ENCODE measurements around the gene SLAMF9. TPM values are rescaled to one million over a fixed set of nuclear protein-coding genes. Genes with fewer than 3 reads are reported as not detected.

Gene SLAMF9
- total RNA-seq, 2 experiments from 2014 or later = not detected

DNA sequence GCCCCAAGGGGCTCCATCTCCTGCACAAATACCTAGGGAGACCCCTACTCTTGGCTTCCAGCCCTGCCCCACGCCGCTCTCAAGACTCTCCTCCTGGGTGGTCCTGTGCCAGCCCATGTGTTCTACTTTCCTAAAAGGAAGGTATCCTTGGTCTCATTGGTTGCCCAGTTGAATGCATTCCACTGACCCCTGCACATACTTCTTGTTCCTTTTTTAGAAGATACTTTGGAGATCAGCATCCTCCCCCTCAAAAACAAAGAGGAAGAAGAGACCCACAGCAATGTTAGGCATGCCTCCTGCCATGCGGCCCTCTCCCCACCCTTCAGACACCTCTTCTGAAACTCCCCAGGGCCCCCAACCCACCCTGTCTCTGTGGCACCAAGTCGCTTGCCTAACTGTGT lies 4.1 kb downstream of the SLAMF9 start:
- H3K27ac Mint-ChIP-seq = no peak overlapping the region
- CTCF ChIA-PET = interaction anchor here (0.8 kb wide), 1 partner anchor 58 kb away, joined by 3 read pairs; no protein-coding TSS in a partner anchor
- no peak for ATAC-seq

DNA sequence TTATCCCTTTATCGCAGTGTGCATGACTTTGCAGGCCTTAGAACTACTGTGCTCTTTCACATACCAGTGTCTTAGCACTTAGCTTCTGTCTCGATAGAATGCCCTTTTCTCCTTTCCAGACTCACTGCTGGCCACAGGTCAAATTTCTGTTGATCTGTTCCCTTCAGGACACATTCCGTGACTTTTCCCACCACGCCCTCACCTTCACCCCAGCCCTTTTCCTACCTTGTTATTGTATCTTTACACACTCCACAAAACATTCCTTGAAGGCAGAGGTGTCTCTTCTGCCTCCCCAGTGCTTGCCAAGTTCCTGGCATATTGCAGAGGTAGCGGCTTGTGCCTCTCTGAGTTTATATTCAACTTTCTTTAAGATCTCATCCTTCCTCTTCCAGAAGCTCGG lies 4.9 kb downstream of the SLAMF9 start:
- H3K27me3 Mint-ChIP-seq = peaks cover 69% of the 10 kb centered on the region
- no peak overlapping the region for H3K4me3 Mint-ChIP-seq
- CTCF ChIA-PET = interaction anchor here (0.8 kb wide), 1 partner anchor 59 kb away, joined by 3 read pairs; no protein-coding TSS in a partner anchor
- H3K9me3 Mint-ChIP-seq (ENCODE audit: low read depth) = no peaks in the 10 kb centered on the region
- peaks cover 6% of the 10 kb centered on the region for H3K4me1 Mint-ChIP-seq
- DNase-seq (no peak), ATAC-seq (no peak)
- no peaks in the 10 kb centered on the region for H3K36me3 Mint-ChIP-seq
- no peak overlapping the region for H3K27ac Mint-ChIP-seq

More for the DNA sequence above, 4.1 kb downstream of the SLAMF9 start:
- Mint-ChIP-seq H3K9me3 (ENCODE audit: low read depth) (no peaks in the 10 kb centered on the region), H3K4me1 (peaks cover 4% of the 10 kb centered on the region), H3K4me3 (no peak overlapping the region), H3K27me3 (peaks cover 65% of the 10 kb centered on the region), H3K36me3 (no peaks in the 10 kb centered on the region)
- DNase-seq = no peak

DNA sequence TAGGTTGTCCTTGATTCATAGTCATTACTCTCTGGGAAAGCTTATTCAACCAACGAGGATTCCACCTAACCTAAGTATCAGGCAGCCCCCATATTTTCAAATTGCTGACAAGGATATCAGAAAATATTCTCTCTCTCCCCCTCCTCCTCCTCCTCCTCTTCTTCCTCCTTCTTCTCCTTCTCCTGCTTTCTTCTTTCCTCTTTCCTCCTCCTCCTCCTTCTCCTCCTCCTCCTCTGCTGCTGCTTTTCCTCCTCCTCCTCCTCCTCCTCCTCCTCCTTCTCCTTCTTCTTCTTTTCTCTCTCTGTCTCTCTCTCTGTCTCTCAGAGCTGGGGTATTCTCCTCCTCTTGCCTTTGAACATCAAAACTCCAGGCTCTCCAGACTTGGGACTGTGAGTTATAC lies 6.1 kb downstream of the SLAMF9 start:
- Mint-ChIP-seq H3K27ac (no peak overlapping the region), H3K4me1 (peaks cover 6% of the 10 kb centered on the region), H3K27me3 (peaks cover 72% of the 10 kb centered on the region), H3K36me3 (no peaks in the 10 kb centered on the region), H3K9me3 (ENCODE audit: low read depth) (no peaks in the 10 kb centered on the region), H3K4me3 (no peak overlapping the region)
- ATAC-seq (no peak), DNase-seq (no peak)
- CTCF ChIA-PET = interaction anchor here (5.6 kb wide), 1 partner anchor 58 kb away, joined by 36 read pairs; no protein-coding TSS in a partner anchor

DNA sequence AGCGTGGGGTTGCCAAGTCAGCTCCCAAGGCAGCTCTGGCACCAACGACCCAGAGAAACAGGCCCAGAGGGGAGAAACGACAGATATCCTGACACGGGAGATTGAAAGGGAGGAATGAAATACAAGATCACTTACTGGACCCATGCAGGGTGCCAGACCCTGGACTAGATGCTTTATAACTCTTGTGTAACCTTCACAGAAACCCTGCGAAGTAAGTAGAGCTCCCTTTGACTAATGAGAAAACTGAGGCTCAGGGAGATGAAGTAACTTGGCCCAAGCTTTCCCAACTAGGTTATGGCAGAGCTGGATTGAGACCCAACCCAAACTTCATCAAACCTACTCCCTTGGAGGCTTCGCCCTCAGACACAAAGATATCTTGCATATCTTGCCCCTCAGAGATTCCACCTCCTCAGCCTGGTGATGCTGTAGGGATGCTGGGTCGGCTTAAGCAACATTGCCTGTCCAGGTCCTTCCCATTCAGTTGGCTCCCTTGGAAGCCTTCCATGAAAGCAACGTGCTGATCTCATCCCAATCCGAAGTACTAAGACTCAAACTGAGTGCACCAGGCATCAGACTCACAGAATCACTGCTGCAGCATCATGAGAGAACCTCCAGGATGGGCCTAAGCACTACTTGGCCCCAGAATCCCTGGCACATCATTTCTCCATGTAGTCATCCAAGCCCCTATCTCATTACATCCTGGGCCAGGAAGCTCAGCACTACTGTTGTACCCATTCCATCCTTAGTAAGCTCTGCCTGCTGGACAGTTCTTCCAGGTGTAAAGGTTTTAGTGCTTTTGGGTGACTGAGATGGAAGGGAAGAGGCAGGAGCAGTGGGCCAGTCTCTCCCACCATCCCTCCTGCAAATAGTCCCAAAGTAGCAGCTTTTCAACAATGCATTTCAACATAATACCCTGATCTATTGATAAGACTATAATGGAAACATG lies 7.5 kb downstream of the SLAMF9 start:
- Mint-ChIP-seq H3K4me3 (no peak overlapping the region), H3K9me3 (ENCODE audit: low read depth) (no peaks in the 10 kb centered on the region), H3K4me1 (peaks cover 6% of the 10 kb centered on the region), H3K27me3 (peaks cover 67% of the 10 kb centered on the region), H3K36me3 (no peaks in the 10 kb centered on the region), H3K27ac (no peak overlapping the region)
- CTCF ChIA-PET = interaction anchor here (0.7 to 5.6 kb wide), 11 partner anchors 10 to 169 kb away, joined by 3 to 39 read pairs (median 4); partner anchors contain the start of gene TAGLN2
- DNase-seq = no peak
- ATAC-seq = no peak

DNA sequence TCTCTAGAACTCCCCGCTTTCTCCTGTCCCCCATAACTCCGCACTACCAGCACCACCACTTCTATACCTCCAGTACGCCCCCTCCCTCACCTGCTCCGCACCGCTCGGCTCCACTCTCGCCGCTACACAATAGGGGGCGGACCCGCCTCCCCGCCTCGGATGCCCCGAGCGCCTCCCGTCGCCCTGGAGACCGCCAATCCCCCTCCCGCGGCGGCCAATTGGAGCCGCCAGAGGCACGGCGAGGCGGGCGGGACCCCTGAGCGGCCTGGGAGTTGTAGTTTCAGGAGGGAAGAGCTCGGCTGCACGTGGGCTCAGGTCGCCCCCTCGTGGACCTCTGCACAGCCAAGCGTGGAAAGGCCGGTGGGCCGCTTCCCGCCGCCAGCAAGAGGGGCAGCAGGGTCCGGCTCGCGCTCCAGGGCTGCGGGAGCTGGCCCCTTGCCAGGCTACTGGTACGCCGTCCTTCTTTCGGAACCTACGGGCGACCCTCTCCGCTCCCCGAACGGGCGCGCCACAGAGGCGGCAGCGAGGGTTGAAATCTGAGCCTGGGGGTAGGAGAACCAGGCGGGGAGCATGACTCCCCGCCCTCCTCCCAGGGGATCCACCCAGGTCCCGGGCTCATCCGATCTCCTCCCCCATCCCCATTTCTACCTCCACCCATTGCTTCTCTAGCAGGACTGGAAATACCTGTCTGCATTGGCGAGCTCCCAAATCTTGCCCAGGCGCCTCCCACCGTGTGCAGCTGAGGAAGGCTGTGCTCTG lies 8.4 kb downstream of the SLAMF9 start, which contains the start of gene IGSF9:
Gene IGSF9, minus strand, starts transcription at position 131 of the 759 bp plus-strand sequence. CDS start 2,159 bp downstream, outside the sequence.
- peak; percentile 90 for ATAC-seq
- Mint-ChIP-seq H3K27me3 (peaks cover 64% of the 10 kb centered on the region), H3K27ac (no peak within 1 kb of the TSS), H3K36me3 (no peaks in the 10 kb centered on the region), H3K4me1 (peaks cover 6% of the 10 kb centered on the region), H3K4me3 (peak within 1 kb of the TSS; percentile 3), H3K9me3 (ENCODE audit: low read depth) (no peaks in the 10 kb centered on the region)
- CTCF ChIA-PET = interaction anchor here (0.7 to 5.6 kb wide), 9 partner anchors 9 to 168 kb away, joined by 3 to 39 read pairs (median 4); partner anchors contain the start of gene TAGLN2
- DNase-seq = peak; percentile 76

DNA sequence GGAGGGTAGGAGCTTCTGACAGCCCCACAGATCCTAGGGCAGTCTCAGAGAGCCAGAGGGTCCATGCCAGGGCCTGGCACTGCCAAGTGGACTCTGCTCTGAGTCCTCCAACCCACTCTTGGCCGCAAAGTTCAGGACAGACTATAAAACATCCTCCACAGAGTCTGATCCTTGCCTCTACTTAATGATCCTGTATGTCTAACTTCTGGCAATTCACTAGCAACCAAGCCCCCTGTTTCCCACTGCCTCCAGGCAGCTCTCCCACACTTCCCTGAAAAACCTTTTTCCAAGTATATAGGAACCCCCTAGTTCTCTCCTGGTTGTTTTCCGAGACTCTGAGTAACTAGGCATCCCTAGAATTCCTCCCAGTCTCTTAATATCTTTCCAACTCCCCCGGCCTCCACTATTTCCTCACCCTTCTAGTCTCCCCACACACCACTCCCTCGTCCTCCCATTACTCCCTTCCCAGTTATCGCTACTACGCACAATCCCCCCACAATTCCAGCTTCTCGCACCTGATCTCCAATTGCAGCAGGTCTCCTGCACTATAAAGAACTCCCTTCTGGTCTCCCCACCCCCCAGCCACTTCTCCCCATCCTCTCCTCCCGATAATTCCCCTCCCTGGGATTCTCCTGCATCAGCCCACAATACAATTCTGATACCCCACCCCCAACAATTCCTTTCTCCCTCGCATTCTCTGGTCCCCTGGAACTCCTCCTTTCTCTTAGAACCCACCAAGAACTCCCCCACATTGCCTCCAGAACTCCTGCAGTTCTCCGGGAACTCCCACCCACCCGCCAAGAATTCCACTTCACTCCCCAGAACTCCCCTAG lies 9.2 kb downstream of the SLAMF9 start:
- Mint-ChIP-seq H3K27me3 (peaks cover 64% of the 10 kb centered on the region), H3K4me3 (peak overlapping the region; percentile 3), H3K27ac (no peak overlapping the region), H3K4me1 (peaks cover 6% of the 10 kb centered on the region), H3K36me3 (no peaks in the 10 kb centered on the region), H3K9me3 (ENCODE audit: low read depth) (no peaks in the 10 kb centered on the region)
- ATAC-seq = no peak
- no peak for DNase-seq
- CTCF ChIA-PET = interaction anchor here (1.0 to 5.6 kb wide), 4 partner anchors 8 to 167 kb away, joined by 3 to 39 read pairs (median 20); no protein-coding TSS in a partner anchor

DNA sequence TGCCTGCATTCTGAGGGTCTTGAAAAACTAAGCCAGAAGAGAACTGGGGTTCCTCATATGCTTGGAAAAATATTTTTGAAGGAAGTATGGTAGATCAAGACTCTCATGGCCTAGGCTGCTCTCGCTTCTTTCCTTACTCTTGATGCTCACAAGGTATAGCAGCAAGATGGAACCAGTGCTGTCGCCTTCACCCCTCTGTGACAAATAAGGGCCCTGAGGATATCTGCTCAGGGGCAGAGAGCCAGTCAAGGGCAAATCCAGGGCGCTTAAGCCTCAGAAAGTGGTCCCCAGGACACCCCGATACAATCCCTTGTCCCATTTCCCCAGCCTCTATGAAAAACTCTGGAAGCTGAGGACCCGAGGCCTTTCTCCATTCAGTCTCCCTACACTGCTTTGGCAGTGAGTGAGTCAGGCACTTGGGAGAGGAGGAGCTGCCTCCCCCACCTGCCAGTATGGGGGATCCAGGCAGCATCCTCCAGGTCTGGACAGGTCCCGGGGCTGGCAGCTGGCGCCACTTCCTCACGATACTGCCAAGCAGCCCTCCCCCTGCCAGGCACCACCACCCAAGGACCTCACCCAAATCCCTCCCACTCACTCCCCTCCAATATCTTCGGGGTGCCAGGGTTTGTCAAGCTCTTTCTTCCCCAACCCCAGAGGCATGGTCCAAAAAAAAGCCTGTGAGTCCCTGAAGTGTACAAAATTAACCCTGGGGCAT lies 10.0 kb downstream of the SLAMF9 start:
- DNase-seq = no peak
- H3K9me3 Mint-ChIP-seq (ENCODE audit: low read depth) = no peaks in the 10 kb centered on the region
- H3K4me3 Mint-ChIP-seq = no peak overlapping the region
- no peak overlapping the region for H3K27ac Mint-ChIP-seq
- no peaks in the 10 kb centered on the region for H3K36me3 Mint-ChIP-seq
- ATAC-seq = no peak
- peaks cover 6% of the 10 kb centered on the region for H3K4me1 Mint-ChIP-seq
- H3K27me3 Mint-ChIP-seq = peaks cover 59% of the 10 kb centered on the region
- CTCF ChIA-PET = interaction anchor here (3.9 to 5.6 kb wide), 2 partner anchors 50 to 62 kb away, joined by 36 to 39 read pairs; no protein-coding TSS in a partner anchor

DNA sequence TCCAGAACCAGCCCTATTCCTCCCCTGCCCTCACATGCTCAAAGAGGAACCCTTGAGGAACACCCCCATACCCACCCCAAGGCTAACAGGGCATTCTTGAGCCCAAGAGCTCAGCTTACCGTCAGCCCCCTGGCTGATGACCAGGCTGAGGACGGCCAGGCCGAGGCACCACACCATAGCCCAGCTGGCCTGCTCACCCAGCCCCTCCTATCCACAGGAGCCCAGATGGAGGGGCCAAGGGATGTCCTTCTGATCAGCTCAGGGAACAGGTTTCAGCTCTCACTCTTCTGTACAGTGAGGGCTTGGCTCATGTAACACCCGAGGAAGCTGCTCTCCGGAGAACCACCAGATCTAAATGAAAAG lies 10.8 kb downstream of the SLAMF9 start:
- H3K9me3 Mint-ChIP-seq (ENCODE audit: low read depth) = no peaks in the 10 kb centered on the region
- DNase-seq = no peak
- H3K4me3 Mint-ChIP-seq = no peak overlapping the region
- H3K36me3 Mint-ChIP-seq = no peaks in the 10 kb centered on the region
- H3K4me1 Mint-ChIP-seq = peaks cover 12% of the 10 kb centered on the region
- CTCF ChIA-PET = interaction anchor here (3.9 to 5.6 kb wide), 2 partner anchors 49 to 63 kb away, joined by 36 to 39 read pairs; no protein-coding TSS in a partner anchor
- H3K27me3 Mint-ChIP-seq = peaks cover 59% of the 10 kb centered on the region
- no peak for ATAC-seq
- no peak overlapping the region for H3K27ac Mint-ChIP-seq

DNA sequence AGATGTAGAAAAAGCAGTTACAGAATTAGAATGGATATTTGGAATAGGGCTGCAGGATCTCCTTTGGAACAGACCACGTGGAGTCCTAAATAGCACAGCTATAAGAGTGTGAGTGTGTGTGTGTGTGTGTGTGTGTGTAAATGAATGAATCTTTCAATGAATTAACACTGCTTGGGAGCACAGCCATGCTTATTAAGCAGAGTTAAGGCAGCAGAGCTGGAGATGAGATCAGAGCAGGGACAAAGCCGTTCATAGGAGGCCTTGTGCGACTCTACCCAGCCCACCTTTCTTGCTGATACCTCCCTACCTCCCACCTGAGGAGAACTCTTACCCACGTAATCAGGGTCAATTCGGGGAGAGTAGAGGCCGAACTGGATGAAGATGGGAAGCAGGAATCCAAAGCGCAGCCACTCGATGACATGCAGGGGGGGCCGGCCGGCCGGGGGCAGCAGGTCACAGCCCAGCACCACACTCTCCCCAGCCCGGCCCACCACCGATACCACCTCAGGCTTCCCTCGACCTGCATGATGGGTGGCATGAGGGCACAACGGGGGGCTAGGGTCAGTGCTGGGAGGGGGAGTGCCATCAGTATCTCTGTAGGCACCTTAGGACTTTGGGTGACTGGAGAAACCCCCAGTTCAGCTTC lies 11.3 kb downstream of the SLAMF9 start:
- H3K4me1 Mint-ChIP-seq = peaks cover 17% of the 10 kb centered on the region
- CTCF ChIA-PET = interaction anchor here (3.9 to 5.6 kb wide), 2 partner anchors 48 to 64 kb away, joined by 36 to 39 read pairs; no protein-coding TSS in a partner anchor
- H3K27ac Mint-ChIP-seq = no peak overlapping the region
- H3K27me3 Mint-ChIP-seq = peaks cover 54% of the 10 kb centered on the region
- H3K36me3 Mint-ChIP-seq = no peaks in the 10 kb centered on the region
- DNase-seq (no peak), ATAC-seq (no peak)
- no peak overlapping the region for H3K4me3 Mint-ChIP-seq
- no peaks in the 10 kb centered on the region for H3K9me3 Mint-ChIP-seq (ENCODE audit: low read depth)

DNA sequence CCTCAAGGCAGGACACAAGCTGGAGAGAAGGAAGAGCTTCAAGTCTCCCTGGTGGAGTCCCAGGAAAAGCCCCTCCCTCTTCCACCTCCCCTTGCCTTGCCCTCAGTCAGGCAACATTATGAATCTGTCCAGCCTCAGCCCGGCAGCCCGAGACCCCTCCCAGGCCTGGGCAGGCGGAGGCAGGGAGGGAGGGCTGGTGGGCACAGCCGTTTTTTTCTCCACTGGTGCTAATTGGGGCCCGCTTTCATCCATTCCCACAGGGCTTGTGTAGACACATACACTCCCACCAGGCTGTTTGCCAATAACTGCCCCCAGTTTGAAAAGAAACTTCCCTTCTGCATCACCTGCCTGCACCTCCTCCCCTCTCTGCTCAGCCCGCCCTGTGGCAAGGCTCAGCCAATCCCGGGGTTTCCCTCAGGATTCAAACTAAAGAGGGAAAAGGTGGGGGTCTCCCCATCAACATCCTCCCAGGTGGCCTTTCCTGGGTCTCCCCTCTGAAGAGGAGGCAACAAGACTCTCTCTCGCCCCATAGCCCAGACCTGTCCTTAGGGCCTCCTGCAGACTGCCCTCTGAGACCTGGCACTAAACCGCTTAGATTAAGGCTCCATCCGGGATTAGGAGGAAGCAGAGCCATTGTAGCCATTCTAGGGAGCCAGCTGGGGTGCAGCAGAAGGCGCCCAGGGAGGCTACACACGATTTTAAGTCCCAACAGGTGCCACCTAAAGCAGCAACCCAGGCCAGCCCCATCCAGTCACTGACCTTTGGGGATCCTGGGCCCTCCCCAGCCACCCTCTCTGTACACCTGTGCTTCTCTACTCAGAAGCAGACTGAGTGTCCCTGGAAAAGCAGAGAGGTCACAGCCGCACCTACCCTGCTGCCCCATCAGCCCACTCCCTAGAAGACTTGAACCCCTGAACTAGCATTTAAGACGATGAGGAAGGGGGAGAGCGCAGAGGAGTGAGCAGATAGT lies 12.2 kb downstream of the SLAMF9 start:
- no peaks in the 10 kb centered on the region for H3K9me3 Mint-ChIP-seq (ENCODE audit: low read depth)
- H3K36me3 Mint-ChIP-seq = no peaks in the 10 kb centered on the region
- peaks cover 48% of the 10 kb centered on the region for H3K27me3 Mint-ChIP-seq
- CTCF ChIA-PET = interaction anchor here (0.9 to 13.5 kb wide), 3 partner anchors 50 to 64 kb away, joined by 3 to 228 read pairs (median 36); no protein-coding TSS in a partner anchor
- DNase-seq (no peak), ATAC-seq (no peak)
- no peak overlapping the region for H3K27ac Mint-ChIP-seq
- no peak overlapping the region for H3K4me3 Mint-ChIP-seq
- peaks cover 21% of the 10 kb centered on the region for H3K4me1 Mint-ChIP-seq

DNA sequence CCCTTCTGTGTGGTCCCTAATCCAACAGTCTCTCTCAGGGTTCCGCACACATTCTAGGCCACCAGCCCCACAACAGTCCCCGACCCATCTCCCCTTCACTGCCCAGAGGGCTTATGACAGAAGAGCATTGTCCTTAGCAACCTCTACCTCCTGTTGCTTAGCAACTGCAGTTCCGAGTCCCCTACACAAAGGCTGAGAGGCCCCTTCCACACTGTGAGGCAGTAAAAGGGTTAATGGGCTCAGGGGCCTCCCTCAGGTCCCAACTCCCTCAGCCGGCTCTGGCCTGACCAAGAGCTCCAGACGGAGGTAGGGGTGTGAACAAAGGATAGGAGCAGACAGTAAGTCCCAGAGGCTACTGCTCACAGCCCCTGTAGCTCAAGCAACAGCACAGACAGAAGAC lies 12.9 kb downstream of the SLAMF9 start:
- DNase-seq (no peak), ATAC-seq (no peak)
- Mint-ChIP-seq H3K36me3 (no peaks in the 10 kb centered on the region), H3K27me3 (peaks cover 40% of the 10 kb centered on the region), H3K4me1 (peaks cover 21% of the 10 kb centered on the region), H3K27ac (no peak overlapping the region), H3K9me3 (ENCODE audit: low read depth) (no peaks in the 10 kb centered on the region), H3K4me3 (no peak overlapping the region)
- CTCF ChIA-PET = interaction anchor here (0.9 to 13.5 kb wide), 3 partner anchors 11 to 65 kb away, joined by 3 to 228 read pairs (median 5); no protein-coding TSS in a partner anchor

Measured in activated CD8-positive, alpha-beta memory T cell treated with anti-CD3 and anti-CD28 coated beads, Interleukin-2, amount 10 ng/mL, durations not matched to agents 7 days and 5 days (primary cell).